KMS-11 (cell line): ENCODE measurements around the gene BPGM.

ENCODE experiments used
- H2AFZ ChIP-seq: fragments of 200-600 bp; sonication (generic); 2 replicates; pipeline ENCODE4 v1.6.1; 2016; ENCODE audit warnings: antibody characterized with exemption, mixed run types, low read depth
- H3K27ac ChIP-seq: fragments of 200-600 bp; sonication (generic); 2 replicates; pipeline ENCODE4 v1.6.1; 2016; ENCODE audit warnings: mild to moderate bottlenecking, mixed run types
- H3K27me3 ChIP-seq: fragments of 200-600 bp; sonication (generic); 2 replicates; pipeline ENCODE4 v1.6.1; 2017; ENCODE audit warnings: mild to moderate bottlenecking, low read depth, mixed run types, moderate library complexity; ENCODE audit not compliant: insufficient read depth
- H3K36me3 ChIP-seq: fragments of 200-600 bp; sonication (generic); 2 replicates; pipeline ENCODE4 v1.6.1; 2017; ENCODE audit warnings: mild to moderate bottlenecking, mixed run types; ENCODE audit not compliant: insufficient read depth
- H3K4me1 ChIP-seq: fragments of 200-600 bp; sonication (generic); 2 replicates; pipeline ENCODE4 v1.6.1; 2016; ENCODE audit warnings: mild to moderate bottlenecking, low read depth, mixed run types; ENCODE audit not compliant: poor library complexity, severe bottlenecking
- H3K4me2 ChIP-seq: fragments of 200-600 bp; sonication (generic); 2 replicates; pipeline ENCODE4 v1.7.0; 2016; ENCODE audit warnings: mild to moderate bottlenecking, mixed run types
- H3K4me3 ChIP-seq: fragments of 200-600 bp; sonication (generic); IDR thresholded peaks from 2 replicates; pipeline ENCODE4 v1.6.1; 2017; ENCODE audit warnings: low read depth, low read length, mixed read lengths; ENCODE audit not compliant: insufficient read depth
- H3K79me2 ChIP-seq: fragments of 200-600 bp; sonication (generic); 2 replicates; pipeline ENCODE4 v1.6.1; 2016; ENCODE audit warnings: low read depth, mixed run types; ENCODE audit not compliant: insufficient read depth
- H3K9ac ChIP-seq: fragments of 200-600 bp; sonication (generic); 2 replicates; pipeline ENCODE4 v1.6.1; 2016; ENCODE audit warnings: mild to moderate bottlenecking, mixed run types
- H4K20me1 ChIP-seq: fragments of 200-600 bp; sonication (generic); 2 replicates; pipeline ENCODE4 v1.6.1; 2016; ENCODE audit warnings: mild to moderate bottlenecking, mixed run types; ENCODE audit not compliant: insufficient read depth
- CTCF ChIP-seq: fragments of 200-600 bp; sonication (generic); conservative IDR thresholded peaks from 2 replicates; pipeline ENCODE4 v1.6.1; 2017; ENCODE audit warnings: low read depth, mild to moderate bottlenecking, antibody characterized with exemption, low read length, moderate library complexity, mixed read lengths

The BPGM gene

GRCh38 chr7:134646425-134647305 is at the start of gene BPGM:
Gene BPGM, plus strand, starts transcription at chr7:134646853. Its CDS starts 14,655 bp downstream, at chr7:134661508.
- peak within 1 kb of the TSS; percentile 62 for H3K4me2 ChIP-seq
- H3K4me1 ChIP-seq: peaks cover 7% of the 10 kb centered on the region
- H3K4me3 ChIP-seq: peak within 1 kb of the TSS; percentile 24
- H3K36me3 ChIP-seq: no peaks in the 10 kb centered on the region
- no peaks in the 10 kb centered on the region for H3K27me3 ChIP-seq
- peak within 1 kb of the TSS; percentile 47 for H3K27ac ChIP-seq
- TF ChIP-seq CTCF: peak; percentile 30; the same call in 1 of the 2 replicates
- H3K79me2 ChIP-seq: peaks cover 5% of the 10 kb centered on the region; the same call in 1 of the 2 replicates
- peak within 1 kb of the TSS; percentile 63 for H3K9ac ChIP-seq
- peak within 1 kb of the TSS; percentile 89 for H2AFZ ChIP-seq
- no peaks in the 10 kb centered on the region for H4K20me1 ChIP-seq

GRCh38 chr7:134599371-134599770 is 47.3 kb upstream of the BPGM start:
- Histone ChIP-seq H3K4me1 (no peaks in the 10 kb centered on the region), H3K36me3 (no peaks in the 10 kb centered on the region), H4K20me1 (no peaks in the 10 kb centered on the region), H3K4me3 (no peak overlapping the region), H3K4me2 (no peak overlapping the region), H3K9ac (no peak overlapping the region), H3K79me2 (no peaks in the 10 kb centered on the region), H3K27me3 (no peaks in the 10 kb centered on the region), H3K27ac (no peak overlapping the region), H2AFZ (no peak overlapping the region)
- TF ChIP-seq CTCF: no peak

GRCh38 chr7:134601459-134601858 is 45.2 kb upstream of the BPGM start:
- no peak overlapping the region for H3K9ac ChIP-seq
- H2AFZ ChIP-seq: no peak overlapping the region
- no peaks in the 10 kb centered on the region for H3K27me3 ChIP-seq
- no peaks in the 10 kb centered on the region for H3K36me3 ChIP-seq
- TF ChIP-seq CTCF: no peak
- H3K4me2 ChIP-seq: no peak overlapping the region
- no peak overlapping the region for H3K27ac ChIP-seq
- H3K4me3 ChIP-seq: no peak overlapping the region
- no peaks in the 10 kb centered on the region for H3K79me2 ChIP-seq
- H3K4me1 ChIP-seq: no peaks in the 10 kb centered on the region
- no peaks in the 10 kb centered on the region for H4K20me1 ChIP-seq

GRCh38 chr7:134602881-134603451 is 43.7 kb upstream of the BPGM start:
- no peaks in the 10 kb centered on the region for H3K36me3 ChIP-seq
- H2AFZ ChIP-seq: no peak overlapping the region
- no peak overlapping the region for H3K4me3 ChIP-seq
- no peak for TF ChIP-seq CTCF
- H3K27ac ChIP-seq: no peak overlapping the region
- H3K4me1 ChIP-seq: no peaks in the 10 kb centered on the region
- no peaks in the 10 kb centered on the region for H3K27me3 ChIP-seq
- no peaks in the 10 kb centered on the region for H4K20me1 ChIP-seq
- H3K79me2 ChIP-seq: no peaks in the 10 kb centered on the region
- no peak overlapping the region for H3K4me2 ChIP-seq
- H3K9ac ChIP-seq: no peak overlapping the region
